GM10847 (cell line): Measurements from ENCODE around the gene TRAF2.

Source experiments
- POLR2A ChIP-seq: IDR thresholded peaks from 2 replicates; pipeline ENCODE4 v1.6.1; 2011; ENCODE audit not compliant: insufficient read length; ENCODE audit errors: extremely low read depth

TRAF2 gene

DNA sequence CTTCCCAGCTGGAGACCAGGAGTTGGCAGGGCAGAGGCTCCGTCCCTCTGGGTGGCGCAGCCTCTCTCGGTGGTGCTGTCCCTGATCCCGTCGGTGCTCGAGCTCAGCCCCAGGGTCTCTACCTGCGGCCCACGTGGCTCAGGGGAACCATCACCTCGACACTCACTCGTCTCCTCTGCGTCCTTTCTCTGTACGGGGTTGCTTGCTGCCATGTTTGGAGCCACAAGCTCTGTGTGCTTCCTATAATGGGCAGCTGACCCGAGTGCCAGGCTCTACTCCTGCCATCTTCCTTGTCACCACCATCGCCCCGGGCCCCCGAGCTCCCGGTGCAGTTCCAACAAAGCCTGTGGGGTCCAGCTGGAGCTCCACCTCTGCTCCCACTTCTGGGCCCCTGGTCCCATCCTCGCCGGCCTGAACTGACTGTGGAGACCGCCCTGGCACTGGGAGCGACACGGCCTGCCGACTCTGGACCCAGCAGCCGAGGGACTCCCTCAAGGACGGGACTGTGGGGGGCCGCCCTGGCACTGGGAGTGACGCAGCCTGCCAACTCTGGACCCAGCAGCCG, 53.2 kb downstream of the TRAF2 start:
- no peak for TF ChIP-seq POLR2A

DNA sequence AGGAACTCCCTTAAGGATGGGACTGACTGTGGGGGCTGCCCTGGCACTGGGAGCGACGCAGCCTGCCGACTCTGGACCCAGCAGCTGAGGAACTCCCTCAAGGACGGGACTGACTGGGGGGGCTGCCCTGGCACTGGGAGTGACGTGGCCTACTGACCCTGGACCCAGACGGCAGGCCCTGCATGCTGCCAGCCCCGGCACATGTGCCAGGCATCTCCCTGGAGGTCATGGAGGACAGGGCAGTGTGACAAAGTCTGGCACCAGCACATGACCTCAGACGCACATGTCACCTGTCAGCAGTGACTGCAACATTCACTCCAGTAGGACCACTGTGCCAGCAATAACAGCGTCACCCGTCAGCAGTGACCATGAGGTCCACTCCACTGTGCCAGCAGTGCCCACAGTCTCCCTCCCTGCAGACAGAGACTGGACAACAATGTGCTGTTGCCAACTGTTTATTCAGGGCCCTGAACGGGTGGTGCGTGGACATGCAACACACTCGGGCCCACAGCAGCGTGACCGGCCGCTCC, 53.7 kb downstream of the TRAF2 start:
- no peak for TF ChIP-seq POLR2A

DNA sequence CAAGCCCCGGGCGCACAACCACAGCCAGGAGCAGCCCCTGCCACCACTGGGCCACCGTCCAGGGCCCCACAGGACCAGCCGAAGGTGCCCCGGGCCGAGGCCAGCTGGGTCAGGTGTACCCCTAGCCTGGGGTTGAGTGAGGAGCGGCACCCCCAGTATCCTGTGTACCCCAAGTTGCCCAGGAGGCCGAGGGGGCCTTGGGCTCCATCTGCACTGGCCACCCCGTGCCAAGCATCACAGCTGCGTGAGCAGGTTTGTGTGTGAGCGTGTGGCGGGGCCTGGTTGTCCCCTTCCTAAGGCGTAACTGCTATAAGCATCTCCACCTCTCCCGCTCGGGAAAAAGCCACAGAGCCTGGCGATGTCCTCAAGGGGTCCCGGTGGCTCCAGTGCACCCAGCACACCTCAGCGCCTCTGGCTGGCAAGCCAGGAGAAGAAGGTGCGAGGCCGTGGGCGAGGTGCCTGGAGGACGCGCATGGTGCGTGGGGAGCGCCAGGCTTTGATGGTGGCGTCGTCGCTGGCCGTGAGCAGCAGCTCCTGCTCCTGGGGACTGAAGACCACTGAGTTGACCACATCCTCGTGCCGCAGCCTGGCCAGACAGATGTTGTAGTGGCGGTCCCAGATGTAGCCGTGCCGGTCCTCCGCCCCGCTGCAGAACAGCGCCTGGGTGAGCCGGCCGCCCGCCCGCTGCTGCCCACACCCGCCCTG, 54.4 kb downstream of the TRAF2 start:
- no peak for TF ChIP-seq POLR2A

DNA sequence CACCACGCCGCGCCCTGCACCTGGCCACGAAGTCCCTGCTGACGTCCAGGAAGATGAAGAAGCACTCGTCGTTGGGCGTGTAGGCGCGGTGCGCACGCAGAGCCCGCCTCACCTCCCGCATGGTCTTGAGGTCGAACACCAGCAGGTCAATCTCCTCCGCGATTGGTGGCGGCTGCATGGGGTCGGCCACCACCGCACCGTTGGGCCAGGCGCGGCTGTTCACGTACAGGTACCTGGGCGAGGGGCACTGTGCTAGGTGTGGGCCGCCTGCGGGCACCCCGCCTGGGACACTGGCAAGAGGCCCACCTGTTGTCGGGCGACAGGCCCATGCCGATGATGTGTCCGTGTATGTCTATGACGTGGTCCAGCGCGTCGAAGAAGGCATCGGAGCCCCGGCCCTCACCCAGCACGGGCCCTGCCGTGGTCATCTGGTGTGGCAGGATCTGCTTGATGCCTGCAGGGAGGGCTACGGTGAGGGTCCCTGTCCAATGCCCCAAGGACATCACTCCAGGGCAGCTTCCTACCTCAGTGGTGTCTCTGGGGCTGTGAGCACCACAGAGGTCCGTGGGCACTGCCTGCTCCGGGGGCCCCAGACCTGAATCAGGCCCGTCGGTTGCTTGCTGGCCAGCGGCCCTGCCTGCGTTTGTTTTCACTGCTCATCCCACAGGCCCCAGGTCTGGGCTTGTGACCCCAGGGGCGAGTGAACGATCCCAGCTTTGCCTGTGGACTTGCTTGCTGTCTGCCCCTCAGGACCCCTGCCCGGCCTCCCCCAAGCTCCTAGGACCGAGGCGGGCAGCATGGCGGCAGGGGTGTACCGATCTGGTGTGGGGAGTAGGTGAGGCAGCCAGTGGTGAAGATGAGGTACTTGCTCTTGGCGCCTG, 55.2 kb downstream of the TRAF2 start:
- no peak for TF ChIP-seq POLR2A

DNA sequence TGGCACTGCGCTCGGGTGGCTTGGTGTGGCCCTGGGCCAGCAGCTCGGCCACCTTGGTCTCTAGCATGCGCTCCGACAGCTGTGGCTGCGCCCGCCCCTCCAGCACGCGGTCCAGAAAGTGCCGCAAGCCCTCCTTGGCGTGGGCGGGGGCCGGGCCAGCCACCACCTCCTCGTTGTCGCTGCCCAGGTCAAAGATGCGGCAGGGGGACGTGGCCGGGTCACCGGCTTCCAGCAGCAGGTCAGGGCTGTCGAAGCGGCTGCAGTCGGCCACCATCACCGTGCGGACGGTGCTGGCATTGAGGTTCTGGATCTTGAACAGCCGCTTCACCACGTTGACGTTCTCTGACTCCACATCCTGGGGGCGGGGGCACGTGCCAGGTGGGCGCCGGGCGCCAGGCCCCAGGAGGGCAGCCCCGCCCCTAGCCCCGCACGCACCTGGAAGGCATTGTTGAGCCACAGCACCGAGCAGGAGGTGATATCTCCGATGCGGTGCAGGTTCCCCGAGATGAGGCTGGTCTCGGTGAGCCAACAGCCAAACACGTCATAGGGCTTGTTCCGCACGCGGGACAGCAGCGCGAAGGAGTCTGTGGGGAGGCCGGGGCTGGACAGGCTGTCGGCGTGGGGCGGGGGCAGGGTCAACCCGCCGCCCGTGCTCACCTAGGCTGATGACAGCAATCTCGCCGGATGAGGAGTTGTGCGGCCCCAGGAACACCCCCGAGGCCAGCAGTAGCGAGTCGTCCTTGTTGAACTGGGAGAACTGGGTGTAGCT, 56.0 kb downstream of the TRAF2 start:
- no peak for TF ChIP-seq POLR2A

DNA sequence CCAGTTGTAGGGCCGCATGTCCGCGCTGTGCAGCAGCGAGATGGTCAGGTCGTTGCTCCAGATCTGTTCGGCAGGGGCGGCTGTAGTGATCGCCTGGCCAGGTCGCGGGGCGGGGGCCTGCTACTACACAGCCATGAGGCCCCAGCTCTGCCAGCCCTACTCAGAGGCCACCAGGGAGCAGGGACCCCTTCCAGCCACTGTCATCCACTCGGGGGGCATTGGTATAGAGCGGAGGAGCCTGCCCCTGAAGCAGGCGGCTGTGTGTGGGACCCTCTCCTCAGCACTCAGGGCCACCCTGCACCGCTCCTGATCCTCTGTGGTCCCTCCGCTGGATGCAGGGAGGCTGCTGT, 56.5 kb downstream of the TRAF2 start:
- no peak for TF ChIP-seq POLR2A

DNA sequence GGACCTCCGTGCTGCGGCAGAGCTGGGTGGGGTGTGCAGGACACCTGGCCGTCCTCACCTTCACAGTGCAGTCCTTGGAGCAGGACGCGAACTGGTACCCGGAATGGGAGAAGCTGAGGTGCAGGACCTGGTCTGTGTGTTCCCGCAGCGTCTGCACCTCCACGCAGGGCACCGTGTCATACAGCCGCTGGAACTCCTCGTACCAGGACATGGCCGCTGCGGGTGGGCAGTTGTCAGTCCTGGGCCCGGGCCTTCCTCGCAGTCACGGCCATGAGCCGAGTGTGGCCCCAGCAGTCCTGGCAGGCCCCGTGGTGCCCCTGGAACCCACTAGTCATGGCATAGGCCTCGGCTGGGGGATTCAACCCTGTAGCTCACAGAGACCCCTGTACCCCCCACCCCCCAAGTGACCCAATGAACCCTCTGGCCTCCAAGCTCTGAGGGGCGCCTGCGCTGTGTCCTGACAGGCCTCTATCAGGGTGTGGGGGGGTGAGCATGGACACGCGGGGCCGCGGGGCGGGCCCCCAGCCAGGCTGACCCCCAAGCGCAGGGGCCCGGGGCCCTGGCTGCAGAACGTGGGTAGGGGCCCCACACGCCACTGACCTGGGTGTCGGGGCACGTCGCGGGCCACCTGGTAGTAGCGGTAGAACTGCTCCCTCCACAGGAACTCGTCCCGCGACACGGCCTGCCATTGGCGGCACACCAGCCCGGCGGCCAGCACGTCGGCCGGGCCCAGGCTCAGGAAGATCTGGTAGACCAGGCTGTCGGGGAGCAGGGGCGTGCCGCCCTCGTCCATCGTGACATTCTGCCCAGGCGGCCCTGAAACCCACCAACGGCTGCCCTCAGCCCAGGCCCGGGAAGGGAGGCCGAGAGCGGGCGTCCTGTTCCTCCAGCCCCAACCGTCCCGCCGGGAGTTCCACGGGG, 57.2 kb downstream of the TRAF2 start:
- TF ChIP-seq POLR2A: no peak

DNA sequence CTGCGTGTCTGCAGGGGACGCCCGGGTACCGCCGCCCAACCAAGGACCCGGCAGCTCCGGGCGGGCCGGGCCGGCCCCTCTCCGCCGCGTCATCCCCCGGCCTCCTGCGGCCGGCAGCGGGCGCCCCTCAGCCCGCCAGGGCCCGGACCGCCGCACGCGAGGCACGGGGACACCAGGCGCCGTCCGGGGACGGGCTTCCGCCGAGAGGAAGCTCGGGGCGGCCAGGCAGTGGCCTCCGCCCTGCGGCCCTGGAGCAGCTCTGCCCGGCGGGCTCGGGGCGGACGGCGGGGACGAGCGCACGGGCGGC, 57.8 kb downstream of the TRAF2 start:
- no peak for TF ChIP-seq POLR2A

DNA sequence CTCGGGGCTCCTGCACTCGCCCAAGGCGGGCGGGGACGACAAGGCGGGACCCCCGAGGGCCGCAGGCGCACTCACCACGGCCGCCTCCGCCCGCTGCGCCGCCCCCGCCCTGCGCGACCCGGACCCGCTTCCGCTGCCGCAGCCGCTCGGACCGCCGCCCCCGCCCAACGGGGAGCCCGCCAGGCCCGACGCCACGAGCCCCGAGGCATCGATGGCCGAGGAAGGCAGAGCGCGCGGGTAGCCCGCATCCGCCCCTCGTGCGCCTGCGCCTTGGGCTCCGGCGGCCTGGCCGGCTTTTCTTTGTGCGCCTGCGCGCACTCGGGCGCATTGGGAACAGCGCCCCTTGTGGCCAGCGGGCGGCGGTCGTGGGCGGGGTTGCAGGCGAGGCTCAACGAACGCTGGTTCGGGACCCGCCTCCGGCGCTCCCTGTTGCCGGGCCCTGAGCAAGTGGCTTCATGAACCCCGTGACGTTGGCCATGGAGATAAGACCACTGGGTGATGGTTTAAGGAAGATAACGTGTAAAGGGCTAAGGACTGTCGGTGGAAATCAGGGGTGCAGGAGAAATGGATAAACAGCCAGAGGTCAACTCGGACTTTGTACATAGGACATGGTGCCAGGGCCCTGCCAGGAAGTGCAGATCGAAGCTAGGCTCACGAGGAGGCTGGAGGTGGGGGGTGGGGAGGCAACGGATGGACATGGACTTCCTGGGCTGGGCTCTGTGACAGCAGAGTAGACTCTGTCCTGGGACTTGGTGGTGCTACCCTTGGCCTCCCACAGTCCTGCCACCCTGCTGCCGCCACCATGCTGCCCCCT, 58.4 kb downstream of the TRAF2 start, which contains the start of the genes C8G and FBXW5:
TSS of gene C8G (plus strand) at position 725 of the 814 bp plus-strand sequence. CDS start at position 803, 78 bp downstream.
TSS of gene FBXW5 (minus strand) at position 220 of the 814 bp plus-strand sequence. CDS start 655 bp downstream, outside the sequence.
- peak; percentile 63 for TF ChIP-seq POLR2A

DNA sequence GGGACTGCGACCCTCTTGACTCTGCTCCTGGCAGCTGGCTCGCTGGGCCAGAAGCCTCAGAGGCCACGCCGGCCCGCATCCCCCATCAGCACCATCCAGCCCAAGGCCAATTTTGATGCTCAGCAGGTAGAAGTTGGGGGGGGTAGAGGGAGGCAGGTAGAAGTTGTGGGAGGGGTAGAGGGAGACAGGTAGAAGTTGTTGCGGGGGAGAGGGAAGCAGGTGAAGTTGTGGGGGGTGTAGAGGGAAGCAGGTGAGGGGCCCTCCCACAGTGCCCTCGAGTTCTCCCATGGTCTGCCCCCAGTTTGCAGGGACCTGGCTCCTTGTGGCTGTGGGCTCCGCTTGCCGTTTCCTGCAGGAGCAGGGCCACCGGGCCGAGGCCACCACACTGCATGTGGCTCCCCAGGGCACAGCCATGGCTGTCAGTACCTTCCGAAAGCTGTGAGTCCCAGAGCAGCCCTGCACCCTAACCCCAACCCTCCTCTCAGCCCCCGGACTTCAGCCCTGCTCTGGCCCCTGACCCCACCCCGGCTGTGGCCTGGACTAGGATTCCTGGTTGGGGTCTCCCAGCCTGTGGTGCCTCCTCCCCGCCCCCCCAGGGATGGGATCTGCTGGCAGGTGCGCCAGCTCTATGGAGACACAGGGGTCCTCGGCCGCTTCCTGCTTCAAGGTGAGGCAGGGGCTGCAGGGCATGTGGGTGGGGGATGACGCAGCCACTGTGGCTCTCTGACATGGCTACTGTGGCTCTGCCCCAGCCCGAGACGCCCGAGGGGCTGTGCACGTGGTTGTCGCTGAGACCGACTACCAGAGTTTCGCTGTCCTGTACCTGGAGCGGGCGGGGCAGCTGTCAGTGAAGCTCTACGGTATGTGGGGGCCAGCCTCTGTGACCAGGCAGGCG, 59.3 kb downstream of the TRAF2 start:
- TF ChIP-seq POLR2A: no peak

DNA sequence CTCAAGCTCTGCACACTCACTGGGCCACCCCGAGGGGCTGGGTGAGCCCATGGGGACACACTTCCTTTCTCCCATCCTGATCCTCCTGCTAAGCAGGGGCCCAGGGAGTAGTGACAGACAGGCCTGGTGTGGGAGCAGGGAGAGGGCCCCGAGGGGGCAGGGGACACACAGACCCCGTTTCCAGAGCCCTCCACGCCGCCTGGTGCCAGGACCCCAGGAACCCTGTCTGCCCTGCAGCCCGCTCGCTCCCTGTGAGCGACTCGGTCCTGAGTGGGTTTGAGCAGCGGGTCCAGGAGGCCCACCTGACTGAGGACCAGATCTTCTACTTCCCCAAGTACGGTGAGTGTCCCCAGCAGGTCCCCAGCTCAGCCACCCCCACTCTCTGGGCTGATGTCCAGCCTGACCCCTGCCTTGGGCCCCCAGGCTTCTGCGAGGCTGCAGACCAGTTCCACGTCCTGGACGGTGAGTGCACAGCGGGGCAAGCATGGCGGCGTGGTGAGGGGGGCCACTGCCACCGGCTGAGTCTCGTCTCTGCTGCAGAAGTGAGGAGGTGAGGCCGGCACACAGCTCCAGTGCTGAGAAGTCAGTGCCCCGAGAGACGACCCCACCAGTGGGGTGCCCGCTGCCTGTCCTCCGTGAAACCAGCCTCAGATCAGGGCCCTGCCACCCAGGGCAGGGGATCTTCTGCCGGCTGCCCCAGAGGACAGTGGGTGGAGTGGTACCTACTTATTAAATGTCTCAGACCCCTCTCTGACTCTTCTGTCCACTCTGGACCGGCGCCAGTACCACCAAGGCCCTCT, 60.1 kb downstream of the TRAF2 start:
- TF ChIP-seq POLR2A: no peak

DNA sequence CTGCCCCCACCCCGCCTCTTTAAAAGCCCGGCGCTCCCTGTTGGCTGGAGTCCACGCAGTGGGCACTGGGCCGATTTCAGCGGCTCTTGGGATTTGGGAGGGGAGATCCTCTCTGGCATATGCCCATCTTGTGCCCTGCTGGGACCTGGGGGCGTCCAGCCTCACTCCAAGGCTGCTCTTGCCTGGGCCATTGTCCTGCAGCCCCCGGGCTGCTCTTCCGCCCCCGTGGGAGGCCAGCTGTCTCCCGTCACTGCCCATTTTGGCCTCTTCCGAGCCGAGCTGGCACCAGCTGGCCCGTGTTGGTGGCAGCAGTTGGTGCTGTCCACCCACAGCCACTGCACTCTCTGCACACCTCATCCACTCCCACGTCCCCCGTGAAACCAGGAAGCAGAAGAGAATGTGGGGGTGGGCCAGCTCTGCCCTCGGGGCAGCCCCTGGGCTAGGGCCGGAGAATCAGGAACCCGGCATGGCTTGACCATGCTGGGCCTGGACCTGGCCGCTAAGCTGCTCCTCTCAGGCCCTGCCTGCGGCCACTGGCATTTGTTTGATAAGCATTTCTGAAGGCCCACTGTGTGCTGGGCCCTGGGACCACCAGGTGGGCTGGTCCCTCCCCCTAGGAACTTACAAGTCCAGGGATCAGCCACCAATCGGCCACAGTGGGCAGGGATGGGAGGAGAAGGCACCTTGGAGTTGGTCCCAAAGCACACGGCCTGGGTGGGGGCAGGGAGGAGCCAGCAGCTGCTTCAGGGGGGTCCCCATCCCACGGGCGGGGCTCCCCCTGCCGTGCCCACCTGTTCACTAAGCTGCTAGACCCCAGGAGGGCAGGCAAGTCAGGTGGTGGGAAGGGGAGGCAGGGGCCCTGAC, 60.9 kb downstream of the TRAF2 start:
- TF ChIP-seq POLR2A: no peak
